ENCODE results near the gene MORF4L1.
A peak's percentile ranks its signal among the peaks of the same experiment; 100 is the strongest.
"Not testable (repeated sequence)": the region's sequence is repeated elsewhere in the genome, so short reads cannot be mapped to it uniquely, and the experiment has no call there.

Gene MORF4L1

GRCh38 chr15:78900819-78901533 lies 28.3 kb downstream of the MORF4L1 start:
- DNase-seq (ENCODE audit: low read depth in 2 of 2): not testable (repeated sequence)

- not testable (repeated sequence) for DNase-seq (ENCODE audit: low read depth in 2 of 2)
Measured at GRCh38 chr15:78902281-78903032, 29.8 kb downstream of the MORF4L1 start.

- no peak for DNase-seq (ENCODE audit: low read depth in 2 of 2)
Measured at GRCh38 chr15:78904599-78905358, 32.1 kb downstream of the MORF4L1 start.

- peak; percentile 75 for DNase-seq (ENCODE audit: low read depth in 2 of 2)
Measured at GRCh38 chr15:78906316-78906620, 33.6 kb downstream of the MORF4L1 start.

- DNase-seq (ENCODE audit: low read depth in 2 of 2): no peak
Measured at GRCh38 chr15:78907577-78907976, 34.9 kb downstream of the MORF4L1 start.

GRCh38 chr15:78909160-78909695 lies 36.5 kb downstream of the MORF4L1 start:
- no peak for DNase-seq (ENCODE audit: low read depth in 2 of 2)

- DNase-seq (ENCODE audit: low read depth in 2 of 2): no peak
Measured at GRCh38 chr15:78909791-78910228, 37.1 kb downstream of the MORF4L1 start.

- no peak for DNase-seq (ENCODE audit: low read depth in 2 of 2)
Measured at GRCh38 chr15:78910271-78910670, 37.6 kb downstream of the MORF4L1 start.

GRCh38 chr15:78912316-78912715 lies 39.6 kb downstream of the MORF4L1 start:
- DNase-seq (ENCODE audit: low read depth in 2 of 2): no peak

- no peak for DNase-seq (ENCODE audit: low read depth in 2 of 2)
Measured at GRCh38 chr15:78913012-78913411, 40.3 kb downstream of the MORF4L1 start.

- DNase-seq (ENCODE audit: low read depth in 2 of 2): no peak
Measured at GRCh38 chr15:78914027-78914764, 41.5 kb downstream of the MORF4L1 start.

- no peak for DNase-seq (ENCODE audit: low read depth in 2 of 2)
Measured at GRCh38 chr15:78915341-78916087, 42.8 kb downstream of the MORF4L1 start.

GRCh38 chr15:78916088-78916487 lies 43.4 kb downstream of the MORF4L1 start:
- DNase-seq (ENCODE audit: low read depth in 2 of 2): no peak

- DNase-seq (ENCODE audit: low read depth in 2 of 2): no peak
Measured at GRCh38 chr15:78917888-78918287, 45.2 kb downstream of the MORF4L1 start.

GRCh38 chr15:78921517-78921916 lies 48.8 kb downstream of the MORF4L1 start:
- no peak for DNase-seq (ENCODE audit: low read depth in 2 of 2)

- DNase-seq (ENCODE audit: low read depth in 2 of 2): no peak
Measured at GRCh38 chr15:78921940-78922339, 49.2 kb downstream of the MORF4L1 start.

GRCh38 chr15:78922527-78922926 lies 49.8 kb downstream of the MORF4L1 start:
- DNase-seq (ENCODE audit: low read depth in 2 of 2): no peak

GRCh38 chr15:78923015-78923414 lies 50.3 kb downstream of the MORF4L1 start:
- DNase-seq (ENCODE audit: low read depth in 2 of 2): no peak

GRCh38 chr15:78923480-78924360 lies 51.0 kb downstream of the MORF4L1 start:
- DNase-seq (ENCODE audit: low read depth in 2 of 2): no peak

GRCh38 chr15:78925076-78925624 lies 52.5 kb downstream of the MORF4L1 start:
- no peak for DNase-seq (ENCODE audit: low read depth in 2 of 2)
